ENCODE results near the gene NXT2.
"Not testable (repeated sequence)": the region's sequence is repeated elsewhere in the genome, so short reads cannot be mapped to it uniquely, and the experiment has no call there.

The NXT2 gene

GRCh38 chrX:109536439-109537323 is at the start of gene NXT2:
Gene NXT2, plus strand, starts transcription at chrX:109536844. Its CDS starts 163 bp downstream, at chrX:109537007.
- DNase-seq (ENCODE audit: low read depth in 2 of 3, low spot score in 2 of 3): peak; percentile 25 to 62 (median 45)

- DNase-seq (ENCODE audit: low read depth in 2 of 3, low spot score in 2 of 3): no peak
Measured at GRCh38 chrX:109487640-109488039, 49.0 kb upstream of the NXT2 start.

- no peak for DNase-seq (ENCODE audit: low read depth in 2 of 3, low spot score in 2 of 3)
Measured at GRCh38 chrX:109489174-109489573, 47.5 kb upstream of the NXT2 start.

GRCh38 chrX:109498434-109498833 is 38.2 kb upstream of the NXT2 start:
- no peak for DNase-seq (ENCODE audit: low read depth in 2 of 3, low spot score in 2 of 3)

- DNase-seq (ENCODE audit: low read depth in 2 of 3, low spot score in 2 of 3): no peak
Measured at GRCh38 chrX:109501176-109501575, 35.5 kb upstream of the NXT2 start.

- no peak for DNase-seq (ENCODE audit: low read depth in 2 of 3, low spot score in 2 of 3)
Measured at GRCh38 chrX:109508915-109509314, 27.7 kb upstream of the NXT2 start.

GRCh38 chrX:109511113-109511512 is 25.5 kb upstream of the NXT2 start:
- DNase-seq (ENCODE audit: low read depth in 2 of 3, low spot score in 2 of 3): no peak

- DNase-seq (ENCODE audit: low read depth in 2 of 3, low spot score in 2 of 3): no peak
Measured at GRCh38 chrX:109519001-109519400, 17.6 kb upstream of the NXT2 start.

- DNase-seq (ENCODE audit: low read depth in 2 of 3, low spot score in 2 of 3): no peak
Measured at GRCh38 chrX:109533005-109533404, 3.6 kb upstream of the NXT2 start.

- DNase-seq (ENCODE audit: low read depth in 2 of 3, low spot score in 2 of 3): no peak
Measured at GRCh38 chrX:109533631-109534030, 3.0 kb upstream of the NXT2 start.

GRCh38 chrX:109534933-109535332 is 1.7 kb upstream of the NXT2 start:
- DNase-seq (ENCODE audit: low read depth in 2 of 3, low spot score in 2 of 3): no peak

GRCh38 chrX:109535578-109535977 is 1.1 kb upstream of the NXT2 start:
- DNase-seq (ENCODE audit: low read depth in 2 of 3, low spot score in 2 of 3): no peak

GRCh38 chrX:109537324-109537665 is 651 bp downstream of the NXT2 start:
- DNase-seq (ENCODE audit: low read depth in 2 of 3, low spot score in 2 of 3): no peak

- not testable (repeated sequence) for DNase-seq (ENCODE audit: low read depth in 2 of 3, low spot score in 2 of 3)
Measured at GRCh38 chrX:109539007-109539406, 2.4 kb downstream of the NXT2 start.

- DNase-seq (ENCODE audit: low read depth in 2 of 3, low spot score in 2 of 3): no peak
Measured at GRCh38 chrX:109553862-109554261, 17.2 kb downstream of the NXT2 start.

GRCh38 chrX:109576083-109576482 is 39.4 kb downstream of the NXT2 start:
- not testable (repeated sequence) for DNase-seq (ENCODE audit: low read depth in 2 of 3, low spot score in 2 of 3)

- no peak for DNase-seq (ENCODE audit: low read depth in 2 of 3, low spot score in 2 of 3)
Measured at GRCh38 chrX:109577055-109577454, 40.4 kb downstream of the NXT2 start.

- DNase-seq (ENCODE audit: low read depth in 2 of 3, low spot score in 2 of 3): no peak
Measured at GRCh38 chrX:109578916-109579315, 42.3 kb downstream of the NXT2 start.

- DNase-seq (ENCODE audit: low read depth in 2 of 3, low spot score in 2 of 3): no peak
Measured at GRCh38 chrX:109585488-109585887, 48.8 kb downstream of the NXT2 start.

- no peak for DNase-seq (ENCODE audit: low read depth in 2 of 3, low spot score in 2 of 3)
Measured at GRCh38 chrX:109590176-109590575, 53.5 kb downstream of the NXT2 start.
